GM23338 (cell line): ENCODE results near the gene PHC2. TPM values are rescaled to one million over a fixed set of nuclear protein-coding genes. Genes with fewer than 3 reads are reported as not detected.

Experiments
- ATAC-seq: fragments of 200-7000 bp; cut with Tn5 transposase; 3 replicates; pipeline ENCODE4 v1.9.1; 2020
- DNase-seq: peaks from one replicate; pipeline ENCODE4 v3.0.0-alpha.2; 2015; ENCODE audit warnings: low spot score
- H2AFZ ChIP-seq: fragments of 200-600 bp; sonication (generic); 2 replicates; pipeline ENCODE4 v1.8.0; 2016; ENCODE audit warnings: antibody characterized with exemption, mild to moderate bottlenecking, moderate library complexity
- H3F3A ChIP-seq: fragments of 200-600 bp; sonication (generic); replicated peaks from 2 replicates; pipeline ENCODE4 v1.8.0; 2017; ENCODE audit warnings: antibody characterized with exemption, mixed run types, low read depth
- H3K27ac ChIP-seq: fragments of 200-600 bp; sonication (generic); 2 replicates; pipeline ENCODE4 v1.6.1; 2016; ENCODE audit warnings: low read depth
- H3K27me3 ChIP-seq: fragments of 200-600 bp; sonication (generic); 2 replicates; pipeline ENCODE4 v1.8.0; 2016; ENCODE audit warnings: mild to moderate bottlenecking, mixed run types, moderate library complexity; ENCODE audit not compliant: insufficient read depth
- H3K36me3 ChIP-seq: fragments of 200-600 bp; sonication (generic); 2 replicates; pipeline ENCODE4 v1.8.0; 2016; ENCODE audit warnings: mild to moderate bottlenecking; ENCODE audit not compliant: insufficient read depth
- H3K4me1 ChIP-seq: fragments of 200-600 bp; sonication (generic); 2 replicates; pipeline ENCODE4 v1.8.0; 2016; ENCODE audit warnings: mild to moderate bottlenecking, moderate library complexity; ENCODE audit not compliant: insufficient read depth
- H3K4me2 ChIP-seq: fragments of 200-600 bp; sonication (generic); 2 replicates; pipeline ENCODE4 v1.7.1; 2017; ENCODE audit warnings: mixed run types
- H3K4me3 ChIP-seq: fragments of 200-600 bp; sonication (generic); 2 replicates; pipeline ENCODE4 v1.6.1; 2016; ENCODE audit warnings: mixed run types
- H3K79me2 ChIP-seq: fragments of 200-600 bp; sonication (generic); replicated peaks from 2 replicates; pipeline ENCODE4 v1.8.0; 2017; ENCODE audit warnings: mild to moderate bottlenecking; ENCODE audit not compliant: insufficient read depth
- H3K9me2 ChIP-seq: fragments of 200-600 bp; sonication (generic); 2 replicates; pipeline ENCODE4 v1.8.0; 2017; ENCODE audit not compliant: insufficient read depth
- H4K20me1 ChIP-seq: fragments of 200-600 bp; sonication (generic); replicated peaks from 2 replicates; pipeline ENCODE4 v1.8.0; 2017; ENCODE audit warnings: mild to moderate bottlenecking; ENCODE audit not compliant: insufficient read depth
- H3K27ac Mint-ChIP-seq: 2 replicates; pipeline ENCODE4 v1.8.0; 2020; ENCODE audit warnings: inconsistent platforms, mild to moderate bottlenecking, moderate library complexity, mixed read lengths
- H3K27me3 Mint-ChIP-seq: 3 replicates; pipeline ENCODE4 v1.8.0; 2022; ENCODE audit warnings: low read depth, mild to moderate bottlenecking, moderate library complexity, mixed read lengths, inconsistent platforms; ENCODE audit not compliant: insufficient read depth, poor library complexity
- H3K36me3 Mint-ChIP-seq: 3 replicates; pipeline ENCODE4 v1.8.0; 2021; ENCODE audit warnings: low read depth, mild to moderate bottlenecking, inconsistent platforms, moderate library complexity, mixed read lengths
- H3K4me1 Mint-ChIP-seq: 3 replicates; pipeline ENCODE4 v1.8.0; 2020; ENCODE audit warnings: mild to moderate bottlenecking, inconsistent platforms, mixed read lengths
- H3K4me3 Mint-ChIP-seq: 3 replicates; pipeline ENCODE4 v1.8.0; 2021; ENCODE audit warnings: moderate library complexity, mild to moderate bottlenecking, inconsistent platforms, mixed read lengths
- H3K9me3 Mint-ChIP-seq: 3 replicates; pipeline ENCODE4 v1.8.0; 2020; ENCODE audit warnings: moderate library complexity, mild to moderate bottlenecking, inconsistent platforms, mixed read lengths
- CREB1 ChIP-seq: fragments of 250-450 bp; sonication (Bioruptor Pico); IDR thresholded peaks from 2 replicates; pipeline ENCODE4 v1.5.0; 2020; ENCODE audit warnings: low read depth, mild to moderate bottlenecking, moderate library complexity
- EZH2 ChIP-seq: fragments of 200-600 bp; sonication (generic); IDR thresholded peaks from one replicate; pipeline ENCODE4 v1.8.0; 2017; ENCODE audit warnings: antibody characterized with exemption, mild to moderate bottlenecking, low read depth; ENCODE audit not compliant: unreplicated experiment
- EZH2phosphoT487 ChIP-seq: fragments of 200-600 bp; sonication (generic); IDR thresholded peaks from one replicate; pipeline ENCODE4 v1.8.1; 2018; ENCODE audit warnings: antibody characterized with exemption; ENCODE audit not compliant: unreplicated experiment
- JUNB ChIP-seq: IDR thresholded peaks from one replicate; pipeline ENCODE4 v1.6.1; 2016; ENCODE audit warnings: antibody characterized with exemption; ENCODE audit not compliant: unreplicated experiment
- NANOG ChIP-seq: IDR thresholded peaks from 2 replicates; pipeline ENCODE4 v1.6.1; 2016; ENCODE audit warnings: antibody characterized with exemption, borderline replicate concordance
- POLR2AphosphoS5 ChIP-seq: IDR thresholded peaks from 2 replicates; pipeline ENCODE4 v1.6.1; 2016; ENCODE audit warnings: antibody characterized with exemption, low read depth
- STAT1 ChIP-seq: IDR thresholded peaks from one replicate; pipeline ENCODE4 v1.6.1; 2016; ENCODE audit warnings: antibody characterized with exemption; ENCODE audit not compliant: unreplicated experiment
- ZNF114 ChIP-seq: fragments of 250-450 bp; sonication (Bioruptor Pico); IDR thresholded peaks from 2 replicates; pipeline ENCODE4 v1.5.0; 2020; ENCODE audit warnings: mild to moderate bottlenecking, moderate library complexity
- ZNF331 ChIP-seq: fragments of 250-450 bp; sonication (Bioruptor Pico); IDR thresholded peaks from 2 replicates; pipeline ENCODE4 v1.5.0; 2020; ENCODE audit warnings: low read depth, mild to moderate bottlenecking, moderate library complexity
- polyA plus RNA-seq: library from polyadenylated mRNA; unstranded; fragments of >200 nt; fragmentation: Nextera tagmentation; extraction: Ambion mirVana; gene quantifications from 2 replicates; pipeline ENCODE4 v1.2.1, GENCODE V29; 2016
- total RNA-seq: library from RNA; depleted of rRNA; stranded (reverse); fragments of >200 nt; shearing (Covaris generic); gene quantifications from 2 replicates; pipeline ENCODE4 v1.2.3, GENCODE V29; 2014
- TF ChIP-seq, protein P1 (sequence below): fragments of 250-450 bp; sonication (Bioruptor Pico); IDR thresholded peaks from 2 replicates; pipeline ENCODE4 v1.5.0; 2020; ENCODE audit warnings: mild to moderate bottlenecking, moderate library complexity
- TF ChIP-seq, protein P2 (sequence below): IDR thresholded peaks from one replicate; pipeline ENCODE4 v1.6.1; 2018; ENCODE audit warnings: antibody characterized with exemption; ENCODE audit not compliant: unreplicated experiment
- TF ChIP-seq, protein P3 (sequence below): IDR thresholded peaks from 2 replicates; pipeline ENCODE4 v1.6.1; 2016; ENCODE audit warnings: antibody characterized with exemption
- TF ChIP-seq, protein P4 (sequence below), 2 experiments: fragments of 200-600 bp in 1 of 2; sonication (generic) in 1 of 2; conservative IDR thresholded peaks; 2 replicates each; pipeline versions ENCODE4 v1.5.1 to v1.6.1; 2016 to 2017; ENCODE audit warnings: antibody characterized with exemption in 2 of 2, low read depth in 2 of 2, mild to moderate bottlenecking in 2 of 2, moderate library complexity in 1 of 2

The PHC2 gene
- total and polyA plus RNA-seq, 2 experiments from 2014 or later = 1.7 to 7.3 TPM

DNA sequence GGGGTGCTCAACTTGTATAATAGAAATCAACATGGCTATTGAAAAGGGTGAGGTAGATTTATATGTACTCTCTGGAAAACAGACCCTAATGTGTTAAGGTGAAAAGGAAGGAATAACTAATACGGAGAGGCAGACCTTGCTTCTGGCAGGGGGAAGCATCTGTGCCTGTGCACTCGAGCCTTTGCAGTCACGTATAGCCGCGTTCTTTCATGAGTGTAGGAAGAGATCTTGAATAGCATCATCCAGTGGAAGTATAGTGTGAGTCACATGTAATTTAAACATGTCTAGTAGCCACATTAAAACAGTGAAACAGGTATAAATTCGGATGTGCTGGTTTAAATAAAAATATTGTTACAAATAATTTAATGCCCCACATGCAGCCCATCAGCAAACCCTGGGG lies 112.9 kb downstream of the PHC2 start:
- Mint-ChIP-seq H3K4me1 (peaks cover 12% of the 10 kb centered on the region), H3K36me3 (no peaks in the 10 kb centered on the region), H3K27me3 (peaks cover 4% of the 10 kb centered on the region), H3K9me3 (no peaks in the 10 kb centered on the region), H3K27ac (no peak overlapping the region), H3K4me3 (no peak overlapping the region; the same call in 2 of the 3 replicates)
- no peak for ATAC-seq
- no peak for DNase-seq
- Histone ChIP-seq H3K27me3 (no peaks in the 10 kb centered on the region), H3K4me2 (no peak overlapping the region), H4K20me1 (no peaks in the 10 kb centered on the region; the same call in 1 of the 2 replicates), H3K27ac (no peak overlapping the region), H3K4me1 (no peaks in the 10 kb centered on the region), H3K36me3 (no peaks in the 10 kb centered on the region), H3F3A (no peaks in the 10 kb centered on the region), H3K79me2 (no peaks in the 10 kb centered on the region), H3K4me3 (no peak overlapping the region), H3K9me2 (no peaks in the 10 kb centered on the region), H2AFZ (no peak overlapping the region)
- TF ChIP-seq, protein P1, sequence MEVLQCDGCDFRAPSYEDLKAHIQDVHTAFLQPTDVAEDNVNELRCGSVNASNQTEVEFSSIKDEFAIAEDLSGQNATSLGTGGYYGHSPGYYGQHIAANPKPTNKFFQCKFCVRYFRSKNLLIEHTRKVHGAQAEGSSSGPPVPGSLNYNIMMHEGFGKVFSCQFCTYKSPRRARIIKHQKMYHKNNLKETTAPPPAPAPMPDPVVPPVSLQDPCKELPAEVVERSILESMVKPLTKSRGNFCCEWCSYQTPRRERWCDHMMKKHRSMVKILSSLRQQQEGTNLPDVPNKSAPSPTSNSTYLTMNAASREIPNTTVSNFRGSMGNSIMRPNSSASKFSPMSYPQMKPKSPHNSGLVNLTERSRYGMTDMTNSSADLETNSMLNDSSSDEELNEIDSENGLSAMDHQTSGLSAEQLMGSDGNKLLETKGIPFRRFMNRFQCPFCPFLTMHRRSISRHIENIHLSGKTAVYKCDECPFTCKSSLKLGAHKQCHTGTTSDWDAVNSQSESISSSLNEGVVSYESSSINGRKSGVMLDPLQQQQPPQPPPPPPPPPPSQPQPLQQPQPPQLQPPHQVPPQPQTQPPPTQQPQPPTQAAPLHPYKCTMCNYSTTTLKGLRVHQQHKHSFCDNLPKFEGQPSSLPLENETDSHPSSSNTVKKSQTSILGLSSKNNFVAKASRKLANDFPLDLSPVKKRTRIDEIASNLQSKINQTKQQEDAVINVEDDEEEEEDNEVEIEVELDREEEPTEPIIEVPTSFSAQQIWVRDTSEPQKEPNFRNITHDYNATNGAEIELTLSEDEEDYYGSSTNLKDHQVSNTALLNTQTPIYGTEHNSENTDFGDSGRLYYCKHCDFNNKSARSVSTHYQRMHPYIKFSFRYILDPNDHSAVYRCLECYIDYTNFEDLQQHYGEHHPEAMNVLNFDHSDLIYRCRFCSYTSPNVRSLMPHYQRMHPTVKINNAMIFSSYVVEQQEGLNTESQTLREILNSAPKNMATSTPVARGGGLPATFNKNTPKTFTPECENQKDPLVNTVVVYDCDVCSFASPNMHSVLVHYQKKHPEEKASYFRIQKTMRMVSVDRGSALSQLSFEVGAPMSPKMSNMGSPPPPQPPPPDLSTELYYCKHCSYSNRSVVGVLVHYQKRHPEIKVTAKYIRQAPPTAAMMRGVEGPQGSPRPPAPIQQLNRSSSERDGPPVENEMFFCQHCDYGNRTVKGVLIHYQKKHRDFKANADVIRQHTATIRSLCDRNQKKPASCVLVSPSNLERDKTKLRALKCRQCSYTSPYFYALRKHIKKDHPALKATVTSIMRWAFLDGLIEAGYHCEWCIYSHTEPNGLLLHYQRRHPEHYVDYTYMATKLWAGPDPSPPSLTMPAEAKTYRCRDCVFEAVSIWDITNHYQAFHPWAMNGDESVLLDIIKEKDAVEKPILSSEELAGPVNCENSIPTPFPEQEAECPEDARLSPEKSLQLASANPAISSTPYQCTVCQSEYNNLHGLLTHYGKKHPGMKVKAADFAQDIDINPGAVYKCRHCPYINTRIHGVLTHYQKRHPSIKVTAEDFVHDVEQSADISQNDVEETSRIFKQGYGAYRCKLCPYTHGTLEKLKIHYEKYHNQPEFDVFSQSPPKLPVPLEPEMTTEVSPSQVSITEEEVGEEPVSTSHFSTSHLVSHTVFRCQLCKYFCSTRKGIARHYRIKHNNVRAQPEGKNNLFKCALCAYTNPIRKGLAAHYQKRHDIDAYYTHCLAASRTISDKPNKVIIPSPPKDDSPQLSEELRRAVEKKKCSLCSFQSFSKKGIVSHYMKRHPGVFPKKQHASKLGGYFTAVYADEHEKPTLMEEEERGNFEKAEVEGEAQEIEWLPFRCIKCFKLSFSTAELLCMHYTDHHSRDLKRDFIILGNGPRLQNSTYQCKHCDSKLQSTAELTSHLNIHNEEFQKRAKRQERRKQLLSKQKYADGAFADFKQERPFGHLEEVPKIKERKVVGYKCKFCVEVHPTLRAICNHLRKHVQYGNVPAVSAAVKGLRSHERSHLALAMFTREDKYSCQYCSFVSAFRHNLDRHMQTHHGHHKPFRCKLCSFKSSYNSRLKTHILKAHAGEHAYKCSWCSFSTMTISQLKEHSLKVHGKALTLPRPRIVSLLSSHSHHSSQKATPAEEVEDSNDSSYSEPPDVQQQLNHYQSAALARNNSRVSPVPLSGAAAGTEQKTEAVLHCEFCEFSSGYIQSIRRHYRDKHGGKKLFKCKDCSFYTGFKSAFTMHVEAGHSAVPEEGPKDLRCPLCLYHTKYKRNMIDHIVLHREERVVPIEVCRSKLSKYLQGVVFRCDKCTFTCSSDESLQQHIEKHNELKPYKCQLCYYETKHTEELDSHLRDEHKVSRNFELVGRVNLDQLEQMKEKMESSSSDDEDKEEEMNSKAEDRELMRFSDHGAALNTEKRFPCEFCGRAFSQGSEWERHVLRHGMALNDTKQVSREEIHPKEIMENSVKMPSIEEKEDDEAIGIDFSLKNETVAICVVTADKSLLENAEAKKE (CRISPR knock-in tag) = no peak
- TF ChIP-seq, protein P2, sequence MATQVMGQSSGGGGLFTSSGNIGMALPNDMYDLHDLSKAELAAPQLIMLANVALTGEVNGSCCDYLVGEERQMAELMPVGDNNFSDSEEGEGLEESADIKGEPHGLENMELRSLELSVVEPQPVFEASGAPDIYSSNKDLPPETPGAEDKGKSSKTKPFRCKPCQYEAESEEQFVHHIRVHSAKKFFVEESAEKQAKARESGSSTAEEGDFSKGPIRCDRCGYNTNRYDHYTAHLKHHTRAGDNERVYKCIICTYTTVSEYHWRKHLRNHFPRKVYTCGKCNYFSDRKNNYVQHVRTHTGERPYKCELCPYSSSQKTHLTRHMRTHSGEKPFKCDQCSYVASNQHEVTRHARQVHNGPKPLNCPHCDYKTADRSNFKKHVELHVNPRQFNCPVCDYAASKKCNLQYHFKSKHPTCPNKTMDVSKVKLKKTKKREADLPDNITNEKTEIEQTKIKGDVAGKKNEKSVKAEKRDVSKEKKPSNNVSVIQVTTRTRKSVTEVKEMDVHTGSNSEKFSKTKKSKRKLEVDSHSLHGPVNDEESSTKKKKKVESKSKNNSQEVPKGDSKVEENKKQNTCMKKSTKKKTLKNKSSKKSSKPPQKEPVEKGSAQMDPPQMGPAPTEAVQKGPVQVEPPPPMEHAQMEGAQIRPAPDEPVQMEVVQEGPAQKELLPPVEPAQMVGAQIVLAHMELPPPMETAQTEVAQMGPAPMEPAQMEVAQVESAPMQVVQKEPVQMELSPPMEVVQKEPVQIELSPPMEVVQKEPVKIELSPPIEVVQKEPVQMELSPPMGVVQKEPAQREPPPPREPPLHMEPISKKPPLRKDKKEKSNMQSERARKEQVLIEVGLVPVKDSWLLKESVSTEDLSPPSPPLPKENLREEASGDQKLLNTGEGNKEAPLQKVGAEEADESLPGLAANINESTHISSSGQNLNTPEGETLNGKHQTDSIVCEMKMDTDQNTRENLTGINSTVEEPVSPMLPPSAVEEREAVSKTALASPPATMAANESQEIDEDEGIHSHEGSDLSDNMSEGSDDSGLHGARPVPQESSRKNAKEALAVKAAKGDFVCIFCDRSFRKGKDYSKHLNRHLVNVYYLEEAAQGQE = no peak
- TF ChIP-seq ZNF331 (no peak), POLR2AphosphoS5 (no peak), JUNB (no peak), EZH2 (no peak), STAT1 (no peak), EZH2phosphoT487 (no peak), ZNF114 (CRISPR knock-in tag) (no peak), NANOG (no peak), CREB1 (no peak)
- TF ChIP-seq, protein P3, sequence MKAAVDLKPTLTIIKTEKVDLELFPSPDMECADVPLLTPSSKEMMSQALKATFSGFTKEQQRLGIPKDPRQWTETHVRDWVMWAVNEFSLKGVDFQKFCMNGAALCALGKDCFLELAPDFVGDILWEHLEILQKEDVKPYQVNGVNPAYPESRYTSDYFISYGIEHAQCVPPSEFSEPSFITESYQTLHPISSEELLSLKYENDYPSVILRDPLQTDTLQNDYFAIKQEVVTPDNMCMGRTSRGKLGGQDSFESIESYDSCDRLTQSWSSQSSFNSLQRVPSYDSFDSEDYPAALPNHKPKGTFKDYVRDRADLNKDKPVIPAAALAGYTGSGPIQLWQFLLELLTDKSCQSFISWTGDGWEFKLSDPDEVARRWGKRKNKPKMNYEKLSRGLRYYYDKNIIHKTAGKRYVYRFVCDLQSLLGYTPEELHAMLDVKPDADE = no peak
- TF ChIP-seq, protein P4, sequence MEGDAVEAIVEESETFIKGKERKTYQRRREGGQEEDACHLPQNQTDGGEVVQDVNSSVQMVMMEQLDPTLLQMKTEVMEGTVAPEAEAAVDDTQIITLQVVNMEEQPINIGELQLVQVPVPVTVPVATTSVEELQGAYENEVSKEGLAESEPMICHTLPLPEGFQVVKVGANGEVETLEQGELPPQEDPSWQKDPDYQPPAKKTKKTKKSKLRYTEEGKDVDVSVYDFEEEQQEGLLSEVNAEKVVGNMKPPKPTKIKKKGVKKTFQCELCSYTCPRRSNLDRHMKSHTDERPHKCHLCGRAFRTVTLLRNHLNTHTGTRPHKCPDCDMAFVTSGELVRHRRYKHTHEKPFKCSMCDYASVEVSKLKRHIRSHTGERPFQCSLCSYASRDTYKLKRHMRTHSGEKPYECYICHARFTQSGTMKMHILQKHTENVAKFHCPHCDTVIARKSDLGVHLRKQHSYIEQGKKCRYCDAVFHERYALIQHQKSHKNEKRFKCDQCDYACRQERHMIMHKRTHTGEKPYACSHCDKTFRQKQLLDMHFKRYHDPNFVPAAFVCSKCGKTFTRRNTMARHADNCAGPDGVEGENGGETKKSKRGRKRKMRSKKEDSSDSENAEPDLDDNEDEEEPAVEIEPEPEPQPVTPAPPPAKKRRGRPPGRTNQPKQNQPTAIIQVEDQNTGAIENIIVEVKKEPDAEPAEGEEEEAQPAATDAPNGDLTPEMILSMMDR (conservative IDR thresholded peaks at IDR 0.05; ENCODE audit: low read depth in 2 of 2) = no peak
